Measurements from ENCODE around the gene MIXL1.
"Not testable (repeated sequence)": the region's sequence is repeated elsewhere in the genome, so short reads cannot be mapped to it uniquely, and the experiment has no call there.

Gene MIXL1

DNA sequence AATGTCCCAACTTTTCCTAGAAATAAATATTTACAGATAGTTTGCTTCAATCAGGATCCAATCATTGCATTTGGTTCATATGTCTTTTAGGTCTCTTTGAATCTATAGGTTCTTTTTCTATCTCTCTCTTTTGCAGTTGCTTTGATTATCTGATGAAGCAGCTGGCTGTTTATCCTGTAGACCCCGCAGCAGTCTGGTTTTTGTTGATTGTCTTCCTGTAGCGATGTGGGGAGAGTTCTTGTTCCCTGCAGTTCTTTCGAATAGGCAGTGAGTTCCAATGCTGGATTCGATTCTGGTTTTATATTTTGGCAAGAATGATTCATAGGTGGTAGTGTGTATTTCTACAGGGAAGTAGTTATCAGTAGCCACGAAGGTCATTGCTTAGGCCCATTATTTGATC lies 7.4 kb upstream of the MIXL1 start:
- no peak for DNase-seq

DNA sequence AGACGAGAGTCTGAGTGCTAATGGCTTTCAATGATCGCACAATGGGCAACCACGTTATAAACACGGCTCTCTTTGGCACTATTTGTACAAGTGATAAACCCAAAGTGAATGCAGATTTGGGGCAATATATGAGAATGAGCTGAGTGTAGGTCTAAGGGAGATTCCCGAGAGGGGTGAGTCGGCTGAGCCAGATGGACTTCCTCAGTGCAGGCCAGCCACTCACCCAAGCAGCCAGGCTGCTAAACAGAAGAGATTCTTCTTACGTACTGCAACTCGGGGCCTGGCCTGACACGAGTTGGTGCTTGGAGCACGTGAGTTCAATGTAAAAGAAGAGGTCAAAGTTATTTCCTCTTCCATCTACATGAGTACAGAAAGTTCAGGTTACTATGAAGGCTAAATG lies 6.2 kb upstream of the MIXL1 start:
- DNase-seq, result no peak

DNA sequence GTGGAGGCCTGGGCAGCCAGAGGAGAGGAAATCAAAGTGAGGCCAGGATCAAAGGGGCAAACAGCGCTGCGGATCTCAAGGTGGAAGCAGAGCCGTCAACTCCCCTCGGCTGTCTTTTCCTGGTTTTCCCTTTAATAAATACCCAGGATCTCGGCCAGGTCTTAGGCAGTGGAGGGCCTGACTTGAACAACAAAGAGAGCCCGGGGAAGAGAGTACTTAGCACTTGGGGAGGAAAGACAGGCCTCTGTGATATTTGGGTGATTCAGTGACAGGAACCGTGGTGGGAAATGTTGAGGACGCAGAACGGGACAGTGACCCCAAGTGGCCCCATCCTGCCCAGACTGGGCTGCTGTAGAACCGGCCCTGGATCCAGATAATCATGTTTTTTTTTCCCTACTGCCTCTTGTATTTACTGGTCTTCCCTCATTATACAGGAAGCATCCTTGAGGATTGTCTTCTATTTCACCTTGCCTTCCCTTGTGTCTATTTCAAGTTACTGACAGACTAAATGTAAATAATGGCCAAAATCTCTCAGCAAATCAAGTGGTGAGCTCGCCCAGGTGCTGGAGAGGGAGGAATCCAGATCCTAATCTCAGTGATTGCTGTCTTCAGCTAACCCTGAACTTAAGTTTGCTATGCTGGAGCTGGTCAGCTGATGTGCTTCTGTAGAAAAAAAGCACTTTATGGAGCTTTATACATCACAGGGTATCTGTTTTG lies 2.8 kb upstream of the MIXL1 start:
- DNase-seq, result no peak

DNA sequence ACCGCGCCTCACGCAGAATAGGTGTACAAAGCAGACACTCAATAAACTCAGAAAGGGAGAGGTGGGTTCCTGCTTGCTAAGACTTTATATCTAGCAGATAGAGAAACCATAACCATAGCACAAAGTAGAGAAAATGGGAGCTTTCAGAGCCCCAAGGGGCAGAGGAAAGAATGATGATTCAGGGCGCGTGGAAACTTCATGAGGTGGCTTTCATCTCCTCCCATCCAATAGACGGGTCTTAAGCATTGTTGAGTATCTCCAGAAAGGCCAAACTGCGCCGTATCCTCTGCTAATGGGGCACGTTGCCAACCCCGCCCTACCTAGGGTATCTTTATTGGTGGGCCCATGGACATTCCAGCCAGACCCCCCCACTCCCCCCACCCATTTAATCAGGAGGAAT lies 778 bp upstream of the MIXL1 start:
- DNase-seq, result no peak

DNA sequence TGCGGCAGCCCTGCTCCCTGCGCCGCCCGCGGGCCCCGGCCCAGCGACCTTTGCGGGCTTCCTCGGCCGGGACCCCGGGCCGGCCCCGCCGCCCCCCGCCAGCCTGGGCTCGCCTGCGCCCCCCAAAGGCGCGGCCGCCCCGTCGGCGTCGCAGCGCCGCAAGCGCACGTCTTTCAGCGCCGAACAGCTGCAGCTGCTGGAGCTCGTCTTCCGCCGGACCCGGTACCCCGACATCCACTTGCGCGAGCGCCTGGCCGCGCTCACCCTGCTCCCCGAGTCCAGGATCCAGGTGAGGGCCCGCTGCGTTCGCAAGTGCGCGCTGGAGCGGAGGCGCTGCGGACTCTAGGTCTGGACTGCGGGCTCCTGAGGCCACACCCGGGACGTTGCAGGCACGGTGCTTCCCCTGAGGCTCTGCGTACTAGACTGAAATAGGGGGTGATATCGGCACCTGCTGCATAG lies 351 bp downstream of the MIXL1 start:
- DNase-seq, result peak in 1 of 2 experiments; percentile 24

DNA sequence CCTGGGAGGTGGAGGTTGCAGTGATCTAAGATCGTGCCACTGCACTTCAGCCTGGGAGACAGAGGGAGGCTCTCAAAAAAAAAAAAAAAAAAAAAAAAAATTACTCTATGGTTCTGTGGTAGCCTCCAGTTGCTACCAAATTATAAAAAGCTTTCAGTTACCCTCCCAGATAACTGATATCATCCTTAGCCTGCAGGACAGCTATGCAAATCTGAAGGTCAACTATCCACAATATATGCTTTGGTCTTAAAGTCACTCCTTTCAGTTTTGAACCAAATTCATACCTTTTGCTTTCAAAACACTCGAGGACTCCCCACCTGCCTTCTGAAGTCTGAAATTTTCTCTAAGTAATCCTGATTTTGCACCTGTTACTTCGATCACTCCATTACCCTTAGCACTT lies 3.1 kb downstream of the MIXL1 start:
- no peak for DNase-seq

DNA sequence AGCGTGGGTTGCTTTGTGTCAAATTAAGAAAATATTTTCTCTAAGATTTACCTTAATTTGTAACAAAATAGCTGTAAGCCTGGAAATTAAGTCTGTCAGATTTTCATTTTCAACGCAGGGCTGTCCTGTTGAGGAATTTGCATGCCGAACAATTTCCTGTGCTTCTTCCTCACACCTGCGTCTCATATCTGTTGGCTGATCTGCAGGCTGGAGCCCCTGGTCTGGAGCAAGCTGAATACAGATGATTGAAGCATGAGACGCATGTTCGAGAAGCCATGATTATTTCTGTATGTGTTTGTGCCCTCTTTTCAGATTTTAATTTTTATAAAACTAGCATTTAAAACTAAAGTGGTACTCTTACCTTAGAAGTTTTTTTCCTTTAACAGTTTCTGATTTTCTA lies 9.8 kb downstream of the MIXL1 start:
- no peak for DNase-seq

DNA sequence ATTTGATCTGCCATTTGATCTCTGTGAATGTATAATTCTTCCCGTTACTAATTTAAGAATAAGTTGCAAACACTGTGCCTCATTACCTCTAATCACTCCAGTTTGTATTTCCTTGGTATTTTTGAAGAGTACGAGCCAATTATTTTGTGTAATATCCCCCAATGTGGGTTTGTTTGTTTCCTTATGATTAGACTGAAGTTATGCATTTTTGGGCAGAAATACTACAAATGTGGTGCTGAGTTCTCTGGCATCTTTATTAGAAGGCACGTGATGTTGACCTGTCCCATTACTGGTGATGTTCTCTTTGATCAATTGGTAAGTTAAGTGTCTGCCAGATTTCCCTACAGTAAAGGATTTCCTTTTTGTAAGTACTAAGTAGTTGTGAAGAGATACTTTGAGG lies 10.3 kb downstream of the MIXL1 start:
- DNase-seq, result no peak

DNA sequence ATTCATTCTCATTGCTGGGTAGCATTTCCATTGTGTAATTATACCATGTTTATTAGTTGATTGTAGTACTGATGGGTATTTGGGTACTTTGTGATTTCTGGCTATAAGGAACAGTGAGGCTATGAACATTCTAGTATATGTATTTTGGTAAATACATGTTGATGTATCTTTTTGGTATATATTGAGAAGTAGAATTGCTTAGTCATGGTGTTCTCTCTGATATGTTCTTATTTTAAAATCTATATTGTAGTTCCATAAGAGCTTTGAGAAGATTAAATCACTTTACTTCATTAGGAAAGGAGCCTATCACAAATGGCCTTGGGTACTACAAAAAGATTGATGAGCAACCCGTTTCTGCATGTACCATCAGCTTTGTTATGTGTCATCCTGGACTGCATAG lies 13.4 kb downstream of the MIXL1 start:
- no peak for DNase-seq

DNA sequence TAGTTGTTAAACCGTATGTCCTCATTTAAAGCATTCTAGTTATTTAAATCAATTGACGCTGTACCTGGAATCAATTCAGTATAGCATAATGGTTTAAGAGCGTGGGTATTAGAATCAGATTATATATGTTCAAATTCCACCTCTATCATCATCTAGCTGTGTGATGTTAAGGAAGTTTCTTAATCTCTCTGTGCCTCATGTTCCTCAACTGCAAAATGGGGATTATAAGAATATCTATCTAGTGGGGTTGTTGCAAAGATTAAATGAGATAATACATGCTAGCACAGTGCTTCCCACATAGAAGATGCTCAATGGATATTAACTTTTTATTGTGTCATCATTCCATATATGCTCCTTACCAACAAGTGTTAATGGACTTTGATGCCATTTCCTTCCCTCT lies 16.0 kb downstream of the MIXL1 start:
- DNase-seq, result no peak

DNA sequence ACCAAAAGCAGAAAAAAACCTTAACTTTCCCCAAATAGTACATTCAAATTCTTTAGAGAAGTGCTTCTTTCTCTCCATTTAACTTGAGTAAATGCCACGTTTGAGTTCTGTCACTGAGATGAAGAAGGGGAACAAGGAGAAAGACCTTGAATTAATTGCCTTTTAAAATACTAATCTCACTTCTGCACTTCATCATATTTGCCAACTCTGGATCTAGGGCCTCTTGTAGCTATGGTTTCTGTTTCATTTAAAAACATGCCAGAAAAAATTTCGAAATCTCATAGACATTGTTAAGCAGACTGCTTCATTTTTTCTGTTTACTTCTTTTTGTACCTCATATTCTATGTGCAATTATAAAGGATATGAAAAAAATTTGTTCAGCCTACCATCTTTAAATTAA lies 24.6 kb downstream of the MIXL1 start:
- no peak for DNase-seq

DNA sequence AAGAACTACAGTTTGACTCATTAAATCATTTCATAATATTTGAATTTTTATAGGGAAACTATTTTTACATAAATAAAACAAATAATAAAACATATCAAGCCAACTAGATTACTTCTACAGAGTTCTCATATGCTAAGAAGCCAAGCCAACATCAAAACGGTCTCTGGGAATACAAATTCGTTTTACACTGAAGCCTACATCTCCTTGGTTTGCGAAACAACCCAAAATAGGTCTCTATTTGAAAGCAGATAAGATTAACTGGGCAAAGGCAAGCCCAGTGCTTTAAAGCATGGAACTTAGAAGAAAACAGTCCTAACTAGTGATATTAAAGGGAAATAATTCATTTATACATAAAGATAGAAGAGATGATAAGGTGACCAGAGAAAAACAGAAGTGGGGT lies 25.3 kb downstream of the MIXL1 start:
- DNase-seq, result no peak

DNA sequence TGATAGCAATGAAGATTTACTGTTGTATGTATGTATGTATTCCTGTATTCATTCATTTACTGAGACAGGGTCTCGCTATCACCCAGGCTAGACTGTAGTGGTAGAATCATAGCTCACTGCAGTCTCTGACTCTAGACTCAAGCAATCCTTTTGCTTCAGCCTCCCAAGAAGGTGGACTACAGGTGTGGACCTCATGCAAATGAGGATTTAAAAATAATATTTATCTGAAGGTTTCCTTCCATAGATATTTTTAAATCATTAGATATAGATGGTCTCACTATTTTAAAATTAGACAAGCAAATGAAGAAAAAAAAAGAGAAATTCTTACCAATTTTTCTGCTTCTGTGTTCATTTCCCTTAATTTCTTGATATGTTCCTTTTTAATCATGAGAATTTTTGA lies 27.0 kb downstream of the MIXL1 start:
- DNase-seq, result no peak

DNA sequence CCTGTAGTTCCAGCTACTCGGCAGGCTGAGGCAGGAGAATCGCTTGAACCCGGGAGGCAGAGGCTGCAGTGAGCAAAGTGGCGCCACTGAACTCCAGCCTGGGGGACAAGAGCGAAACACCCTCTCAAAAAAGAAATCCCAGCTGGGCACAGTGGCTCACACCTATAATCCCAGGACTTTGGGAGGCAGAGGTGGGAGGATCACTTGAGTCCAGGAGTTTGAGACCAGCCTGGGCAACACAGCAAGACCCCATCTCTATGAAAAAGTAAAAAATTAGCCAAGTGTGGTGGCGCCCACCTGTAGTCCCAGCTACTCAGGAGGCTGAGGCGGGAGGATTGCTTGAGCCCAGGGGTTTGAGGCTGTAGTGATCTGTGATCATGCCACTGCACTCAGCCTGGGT lies 29.4 kb downstream of the MIXL1 start:
- DNase-seq, result not testable (repeated sequence)

DNA sequence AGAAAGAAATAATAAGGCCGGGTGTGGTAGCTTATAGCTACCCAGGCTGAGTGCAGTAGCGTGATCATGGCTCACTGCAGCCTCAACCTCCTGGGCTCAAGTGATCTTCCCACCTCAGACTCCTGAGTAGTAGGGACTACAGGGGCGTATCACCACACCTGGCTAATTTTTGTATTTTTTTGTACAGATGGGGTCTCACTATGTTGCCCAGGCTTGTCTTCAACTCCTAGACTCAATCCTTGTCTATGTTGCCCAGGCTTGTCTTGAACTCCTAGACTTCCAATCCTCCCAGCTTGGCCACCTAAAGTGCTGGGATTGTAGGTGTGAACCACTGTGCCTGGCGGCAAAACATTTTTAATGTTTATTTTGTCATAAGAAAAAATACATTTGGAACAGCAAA lies 30.5 kb downstream of the MIXL1 start:
- DNase-seq, result no peak

DNA sequence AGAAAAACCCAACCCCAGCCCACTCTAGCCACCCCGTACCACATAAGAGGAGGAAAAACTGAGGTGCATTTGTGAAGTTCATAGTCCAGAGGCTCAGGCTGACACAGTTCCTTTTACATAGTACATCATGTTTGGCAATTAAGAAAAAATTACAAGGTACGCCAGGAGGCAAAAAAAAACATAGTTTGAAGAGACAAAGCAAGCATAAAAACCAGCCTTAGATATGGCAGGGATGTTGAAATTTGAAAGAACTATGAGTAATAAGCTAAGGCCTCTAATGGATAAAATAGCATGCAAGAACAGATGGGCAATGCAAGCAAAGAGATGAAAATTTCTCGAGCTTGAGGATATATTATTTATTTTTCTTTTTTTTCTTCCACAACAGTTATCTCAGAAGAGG lies 31.9 kb downstream of the MIXL1 start:
- no peak for DNase-seq

DNA sequence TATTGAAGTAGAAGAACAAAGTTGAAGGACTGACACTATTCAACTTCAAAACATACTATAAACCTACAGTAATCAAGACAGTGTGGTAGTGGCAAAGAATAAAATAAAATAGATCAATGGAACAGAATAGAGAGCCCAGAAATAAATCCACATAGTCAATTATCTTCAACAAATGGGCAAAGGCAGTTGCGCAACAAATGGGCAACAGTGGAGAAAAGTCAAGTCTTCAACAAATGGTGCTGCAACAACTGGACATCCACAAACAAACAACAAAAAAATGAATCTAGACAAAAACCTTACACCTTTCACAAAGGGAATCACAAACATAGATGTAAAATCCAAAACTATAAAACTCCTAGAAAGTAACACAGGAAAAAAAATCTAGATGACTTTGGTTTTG lies 38.4 kb downstream of the MIXL1 start:
- no peak for DNase-seq

DNA sequence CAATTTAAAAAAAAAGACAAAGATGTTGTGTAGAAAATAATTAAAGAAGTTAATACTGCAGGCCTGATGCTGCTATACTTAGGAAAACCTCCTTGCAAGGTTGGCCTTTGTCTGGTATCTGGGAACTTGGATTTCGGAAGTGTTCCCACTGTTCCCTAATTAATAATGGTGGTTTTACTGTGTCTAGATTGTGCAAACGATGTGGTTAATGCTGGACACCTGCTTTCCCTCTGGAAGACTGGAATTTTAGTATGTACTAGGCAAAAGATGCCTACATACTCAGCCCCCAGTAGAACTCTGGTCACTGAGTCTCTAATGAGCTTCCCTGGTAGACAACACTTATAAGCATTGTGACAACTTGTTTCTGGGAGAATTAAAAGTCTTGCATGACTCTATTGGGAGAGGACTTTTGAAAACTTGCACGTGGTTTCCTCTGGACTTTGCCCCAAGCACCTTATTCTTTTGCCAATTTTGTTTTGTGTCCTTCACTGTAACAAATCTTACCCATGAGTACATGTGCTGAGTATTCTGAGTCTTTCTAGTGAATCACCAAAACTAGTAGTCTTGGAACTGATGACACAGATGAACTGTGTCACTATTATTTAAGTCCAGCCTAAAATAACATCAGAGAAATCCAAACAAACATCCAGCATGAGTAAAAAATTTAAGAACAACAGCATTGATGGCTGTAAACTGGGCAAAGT lies 45.1 kb downstream of the MIXL1 start:
- no peak for DNase-seq

DNA sequence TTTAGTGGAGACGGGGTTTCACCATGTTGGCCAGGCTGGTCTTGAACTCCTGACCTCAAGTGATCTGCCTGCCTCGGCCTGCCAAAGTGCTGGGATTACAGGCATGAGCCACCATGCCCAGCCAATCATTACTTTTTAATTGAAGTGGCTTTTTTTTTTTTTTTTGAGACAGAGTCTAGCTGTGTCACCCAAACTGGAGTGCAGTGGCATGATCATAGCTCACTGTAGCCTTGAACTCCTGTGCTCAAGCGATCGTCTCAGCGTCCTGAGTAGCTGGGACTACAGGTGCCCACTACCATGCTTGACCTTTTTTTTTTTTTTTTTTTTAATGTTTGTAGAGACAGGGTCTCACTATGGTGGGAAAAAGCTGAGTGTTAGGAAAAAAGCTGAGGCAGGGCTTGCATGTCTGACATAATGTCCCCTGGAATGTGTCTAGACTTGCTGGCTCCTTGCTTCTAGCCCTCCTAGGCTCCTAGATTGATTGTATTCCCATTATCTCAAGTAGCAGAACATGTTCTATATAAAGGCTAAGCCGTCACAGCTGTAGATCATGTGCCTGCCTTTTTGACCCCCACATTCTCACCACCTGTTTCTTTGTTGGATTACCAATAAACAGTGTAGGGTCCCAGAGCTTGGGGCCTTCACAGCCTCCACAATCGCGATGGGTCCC lies 48.9 kb downstream of the MIXL1 start:
- not testable (repeated sequence) for DNase-seq

DNA sequence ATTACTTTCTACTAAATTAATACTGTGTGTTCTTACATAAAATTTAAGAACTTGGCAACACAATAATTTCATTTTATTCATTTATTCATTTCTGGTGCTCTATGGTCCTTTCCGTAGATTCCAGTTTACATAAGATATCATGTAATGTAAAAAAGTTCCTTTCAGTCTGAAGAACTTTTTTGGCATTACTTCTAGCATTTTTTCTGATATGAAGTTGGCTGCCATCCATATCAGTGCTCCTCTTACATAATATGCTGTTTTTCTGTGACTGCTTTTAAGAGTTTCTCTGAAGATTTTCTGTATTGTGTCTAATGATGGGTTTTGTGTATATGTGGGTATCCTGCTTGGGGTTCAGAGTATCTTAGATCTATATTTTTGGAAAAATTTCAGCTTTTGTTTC lies 50.7 kb downstream of the MIXL1 start:
- DNase-seq, result no peak

DNA sequence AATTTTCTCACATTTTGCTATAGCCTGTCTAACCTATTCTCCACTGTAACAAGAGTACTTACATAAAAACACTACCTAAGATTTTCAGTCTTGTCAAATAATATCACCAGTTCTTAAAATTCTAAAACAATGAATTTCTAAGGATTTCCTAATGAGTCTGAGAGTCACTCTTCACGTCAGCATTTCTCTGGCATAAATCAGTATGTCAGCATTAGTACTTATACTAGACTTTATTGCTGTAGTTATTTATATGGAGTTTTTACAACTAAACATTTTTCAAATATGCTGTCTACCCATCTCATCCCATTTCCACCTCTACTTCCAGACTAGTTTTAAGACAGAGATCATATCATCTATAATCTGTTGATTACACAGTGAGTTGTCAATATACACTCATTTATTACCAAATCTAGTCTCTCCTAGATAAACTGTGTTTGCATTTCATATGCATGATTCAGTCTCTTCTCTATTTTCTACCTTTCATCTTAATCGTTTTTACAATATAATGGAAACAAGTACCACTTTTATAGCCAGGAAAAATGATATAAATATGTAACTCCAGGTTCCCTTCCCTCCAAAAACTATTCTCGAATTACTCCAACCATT lies 52.7 kb downstream of the MIXL1 start:
- DNase-seq, result no peak
